Stimulated activated CD4-positive, alpha-beta T cell treated with anti-CD3 and anti-CD28 coated beads, TNF-alpha, amount 100 ng/mL, for 48 hours (primary cell): ENCODE measurements around the gene ZNF324B.
A peak's percentile ranks its signal among the peaks of the same experiment; 100 is the strongest.
"Not testable (repeated sequence)": the region's sequence is repeated elsewhere in the genome, so short reads cannot be mapped to it uniquely, and the experiment has no call there.

Experiments
- DNase-seq, 3 donors: peaks; one replicate each; pipeline ENCODE4 v3.0.0-alpha.2; 2020; ENCODE audit warnings: low read depth in 3 of 3

ZNF324B gene

DNA sequence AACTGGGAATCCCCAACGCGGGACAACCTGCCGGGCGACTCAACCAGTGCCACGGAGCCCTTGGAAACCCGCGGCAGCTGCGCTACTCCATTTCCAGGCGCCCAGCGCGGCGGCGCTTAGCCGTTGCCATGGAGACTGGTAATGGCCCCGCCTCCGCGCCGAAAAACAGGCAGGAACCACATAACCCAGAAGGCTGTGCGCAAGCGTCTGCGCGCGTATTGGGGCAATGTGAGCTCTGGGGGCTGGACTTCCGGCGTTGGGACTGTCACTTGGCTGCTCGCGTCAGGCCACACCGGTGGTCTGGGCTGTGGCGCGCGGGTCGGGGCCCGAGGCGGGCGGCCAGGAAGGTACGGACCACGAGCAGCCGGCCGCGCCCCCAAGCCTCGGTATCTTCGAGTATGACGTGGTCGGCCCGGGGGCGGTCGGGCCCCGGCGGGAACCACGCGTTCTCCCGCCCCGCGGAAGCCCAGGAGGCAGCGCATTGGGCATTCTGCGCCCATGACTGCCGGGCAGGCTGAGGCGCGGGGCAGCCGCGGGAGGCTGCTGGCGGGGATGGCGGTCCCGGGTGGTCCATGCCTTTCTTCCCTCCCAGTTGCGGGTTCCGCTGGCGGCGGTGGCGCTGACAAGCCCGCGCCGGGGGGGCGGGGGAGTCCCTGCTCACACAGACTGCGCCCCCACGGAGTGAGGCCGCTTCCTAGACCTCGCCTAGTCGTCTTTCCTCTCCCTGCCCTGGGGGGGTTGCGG, at the start of gene ZNF324B:
TSS of gene ZNF324B (plus strand) at position 265 of the 744 bp plus-strand sequence. CDS start 2,080 bp downstream, outside the sequence.
- DNase-seq = peak; percentile 90 to 92 (median 91)

- DNase-seq = no peak
These were observed 49.5 kb upstream of the ZNF324B start for GRCh38 chr19:58401840-58402421.

GRCh38 chr19:58403920-58404478, 47.4 kb upstream of the ZNF324B start:
- not testable (repeated sequence) for DNase-seq

GRCh38 chr19:58406818-58407657, 44.4 kb upstream of the ZNF324B start:
- no peak for DNase-seq

DNA sequence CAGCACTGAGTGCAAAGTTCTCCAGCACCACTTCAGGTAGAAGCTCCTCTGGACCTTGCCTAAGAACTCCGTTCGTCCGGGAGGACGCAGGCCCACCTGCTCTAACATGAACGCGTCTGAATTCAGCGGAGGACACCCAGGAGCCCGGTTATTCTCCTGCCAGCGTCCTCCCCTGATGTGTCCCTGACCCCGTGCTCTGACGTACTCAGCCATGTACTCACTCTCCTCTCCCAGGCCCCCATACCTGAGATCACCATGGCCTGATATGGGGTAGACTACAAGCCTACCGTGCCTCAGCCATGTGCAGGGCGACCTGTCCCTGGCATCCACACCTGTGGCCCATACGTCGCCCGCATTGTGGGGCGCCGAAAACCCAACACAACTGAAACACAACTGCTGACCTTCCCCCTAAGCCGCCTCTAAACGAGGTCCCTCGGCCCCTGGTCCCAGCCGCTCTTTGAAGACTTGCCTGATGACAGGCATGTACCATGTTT, 43.7 kb upstream of the ZNF324B start:
- DNase-seq = no peak

DNA sequence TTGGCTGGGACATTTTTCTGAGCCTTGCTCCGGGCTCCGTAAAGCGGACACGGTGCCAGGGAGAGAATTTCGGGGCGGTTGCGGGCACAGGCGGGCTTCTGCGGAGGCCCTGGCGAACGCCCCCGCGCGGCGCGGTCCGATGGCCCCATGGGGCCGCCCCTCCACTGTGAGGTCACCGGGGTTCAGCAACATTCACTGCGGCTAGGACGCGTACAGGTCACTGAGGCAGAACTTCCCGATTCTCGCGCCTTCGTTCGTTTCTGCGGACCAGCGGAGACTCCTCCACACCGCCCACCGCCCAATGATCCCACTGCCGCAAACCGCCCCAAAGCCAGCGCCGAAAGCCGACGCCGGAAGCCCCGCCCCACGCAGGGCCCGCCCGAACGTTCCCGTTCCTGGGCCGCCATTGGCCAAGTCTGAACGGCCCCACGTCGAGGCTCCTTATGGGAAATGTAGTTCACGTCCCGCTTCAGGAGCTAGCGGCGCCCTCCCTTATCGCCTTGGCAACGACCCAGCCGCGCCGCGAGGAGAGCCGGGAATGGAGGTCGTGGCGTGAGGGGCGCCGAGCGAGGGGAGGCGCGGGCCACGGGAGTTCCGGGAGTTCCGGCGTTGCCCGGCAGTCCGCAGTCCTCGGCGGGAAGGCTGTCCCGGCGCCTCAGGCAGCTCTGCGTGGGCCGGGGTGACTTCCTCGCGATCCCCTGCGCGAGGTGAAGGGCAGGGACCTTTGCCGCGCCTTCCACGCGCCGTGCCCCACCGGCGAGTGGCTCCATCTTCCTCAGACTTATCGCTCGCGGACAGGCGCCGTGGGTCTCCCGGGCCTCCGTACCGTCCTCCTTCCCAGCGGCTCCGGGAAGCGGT, 43.0 kb upstream of the ZNF324B start, which contains the start of gene ZNF584:
TSS of gene ZNF584 (plus strand) at position 498 of the 858 bp plus-strand sequence. CDS start 499 bp downstream, outside the sequence.
- DNase-seq = peak; percentile 90 to 92 (median 91)

DNA sequence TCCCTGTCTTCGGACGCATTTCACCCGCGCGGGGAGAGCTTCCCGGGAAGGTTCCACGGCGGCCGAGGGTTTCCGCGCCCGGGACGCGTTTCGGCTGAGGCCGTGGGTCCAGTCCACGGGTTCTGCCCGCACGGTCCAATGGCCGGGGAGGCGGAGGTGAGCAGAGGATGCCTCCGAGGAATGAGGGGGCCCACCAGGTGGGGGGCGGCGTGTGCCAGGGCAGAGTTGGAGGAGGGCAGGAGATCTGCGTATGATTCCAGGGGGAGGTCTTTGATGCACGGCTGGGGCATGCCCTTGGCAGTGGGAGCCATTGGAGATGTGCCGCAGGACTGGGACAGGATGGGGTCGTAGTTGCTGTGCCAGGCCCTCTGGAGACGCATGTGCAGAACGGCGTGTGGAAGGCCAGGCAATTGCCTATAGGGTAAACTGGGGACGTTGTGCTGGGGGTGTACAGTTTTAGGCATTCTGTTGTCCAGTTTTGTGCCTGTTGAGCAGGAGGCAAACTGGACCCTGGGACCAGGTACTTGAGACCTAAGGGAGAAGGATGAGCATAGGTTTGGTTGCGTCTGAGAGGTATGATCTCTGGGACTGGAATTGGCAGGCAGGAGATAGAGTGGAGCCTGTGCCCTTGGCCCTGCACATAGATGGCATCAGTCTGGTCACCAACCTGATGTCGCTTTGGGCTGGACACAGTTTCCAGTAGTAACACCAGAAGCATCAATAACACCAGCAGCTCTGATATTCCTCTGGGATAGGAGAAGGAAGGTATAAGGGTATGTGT, 42.2 kb upstream of the ZNF324B start:
- DNase-seq = no peak

DNA sequence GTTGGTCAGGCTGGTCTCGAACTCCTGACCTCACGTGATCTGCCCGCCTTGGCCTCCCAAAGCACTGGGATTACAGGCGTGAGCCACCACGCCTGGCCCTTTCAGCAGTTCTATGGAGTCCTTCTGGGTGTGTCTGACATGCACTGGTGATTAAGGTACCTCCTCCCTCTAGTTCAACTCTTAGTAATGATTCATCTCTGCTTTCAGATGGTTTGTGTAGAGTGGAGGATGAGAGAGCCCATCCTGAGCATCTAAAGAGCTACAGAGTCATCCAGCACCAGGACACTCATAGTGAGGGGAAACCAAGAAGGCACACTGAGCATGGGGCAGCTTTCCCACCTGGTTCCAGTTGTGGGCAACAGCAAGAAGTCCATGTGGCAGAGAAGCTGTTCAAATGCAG, 34.8 kb upstream of the ZNF324B start:
- DNase-seq = no peak

DNA sequence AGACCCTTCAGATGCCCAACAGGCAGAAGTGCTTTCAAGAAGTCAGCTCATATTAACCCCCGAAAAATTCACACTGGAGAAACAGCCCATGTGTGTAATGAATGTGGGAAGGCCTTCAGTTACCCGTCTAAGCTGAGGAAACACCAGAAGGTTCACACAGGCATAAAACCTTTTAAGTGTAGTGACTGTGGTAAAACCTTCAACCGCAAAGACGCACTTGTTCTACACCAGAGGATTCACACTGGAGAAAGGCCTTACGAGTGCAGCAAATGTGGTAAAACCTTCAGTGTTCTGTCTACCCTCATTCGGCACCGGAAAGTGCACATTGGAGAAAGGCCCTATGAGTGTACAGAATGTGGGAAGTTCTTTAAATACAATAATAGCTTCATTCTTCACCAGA, 34.4 kb upstream of the ZNF324B start:
- DNase-seq = no peak

- DNase-seq = no peak
These were observed 22.8 kb upstream of the ZNF324B start for GRCh38 chr19:58428617-58429016.

- no peak for DNase-seq
These were observed 21.7 kb upstream of the ZNF324B start for GRCh38 chr19:58429745-58430144.

DNA sequence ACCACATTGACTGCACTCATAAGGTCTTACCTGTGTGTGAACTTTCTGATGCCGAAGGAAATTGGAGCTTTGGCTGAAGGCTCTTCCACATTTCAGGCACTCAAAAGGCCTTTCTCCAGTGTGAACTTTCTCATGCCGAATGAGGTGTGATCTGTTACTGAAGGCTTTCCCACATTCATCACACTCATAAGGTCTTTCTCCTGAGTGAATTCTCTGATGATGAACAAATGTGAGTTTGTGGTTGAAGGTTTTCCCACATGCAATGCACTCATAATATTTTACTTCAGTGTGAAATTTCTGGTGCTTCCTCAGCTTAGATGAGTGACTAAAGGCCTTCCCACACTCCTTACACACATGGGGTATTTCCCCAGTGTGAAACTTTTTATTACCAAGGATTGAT, 17.2 kb upstream of the ZNF324B start:
- no peak for DNase-seq

- DNase-seq = peak; percentile 86 to 94 (median 86)
These were observed 11.6 kb upstream of the ZNF324B start, which contains the start of gene ZNF132 for GRCh38 chr19:58439576-58440554. TSS of gene ZNF132 (minus strand) at chr19:58440153. CDS start at chr19:58439821, 332 bp downstream.

DNA sequence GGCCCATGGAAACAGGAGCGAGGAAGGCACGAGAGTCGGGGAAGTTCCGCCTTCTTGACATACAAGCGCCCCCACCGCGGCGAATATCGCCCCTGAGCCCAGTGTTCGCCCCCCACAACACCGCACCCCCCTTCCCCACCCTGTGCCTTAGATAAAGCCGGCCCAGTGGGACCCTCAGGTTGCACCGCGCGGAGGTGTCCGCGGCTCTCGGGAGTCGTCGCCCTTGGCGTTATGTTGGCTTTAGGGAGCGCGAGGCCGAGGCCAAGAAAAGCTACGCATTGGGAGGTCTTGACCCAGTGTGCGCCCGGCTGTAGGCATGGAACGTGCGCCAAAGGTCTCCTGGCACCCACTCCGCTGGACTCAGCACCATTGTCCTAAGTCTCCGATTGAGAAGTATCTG, 10.9 kb upstream of the ZNF324B start:
- DNase-seq = no peak

DNA sequence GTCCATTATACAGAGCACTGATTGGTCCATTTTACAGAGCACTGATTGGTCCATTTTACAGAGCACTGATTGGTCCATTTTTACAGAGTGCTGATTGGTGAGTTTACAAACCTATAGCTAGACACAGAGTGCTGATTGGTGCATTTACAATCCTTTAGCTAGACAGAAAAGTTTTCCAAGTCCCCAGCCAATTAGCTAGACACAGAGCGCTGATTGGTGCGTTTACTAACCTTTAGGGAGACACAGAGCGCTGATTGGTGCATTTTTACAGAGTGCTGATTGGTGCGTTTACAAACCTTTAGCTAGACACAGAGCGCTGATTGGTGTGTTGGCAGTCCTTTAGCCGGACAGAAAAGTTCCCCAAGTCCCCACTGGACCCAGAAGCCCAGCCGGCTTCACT, 8.4 kb upstream of the ZNF324B start:
- not testable (repeated sequence) for DNase-seq

GRCh38 chr19:58448860-58449259, 2.6 kb upstream of the ZNF324B start:
- DNase-seq = not testable (repeated sequence)

- not testable (repeated sequence) for DNase-seq
These were observed 1.4 kb upstream of the ZNF324B start for GRCh38 chr19:58449980-58450379.

DNA sequence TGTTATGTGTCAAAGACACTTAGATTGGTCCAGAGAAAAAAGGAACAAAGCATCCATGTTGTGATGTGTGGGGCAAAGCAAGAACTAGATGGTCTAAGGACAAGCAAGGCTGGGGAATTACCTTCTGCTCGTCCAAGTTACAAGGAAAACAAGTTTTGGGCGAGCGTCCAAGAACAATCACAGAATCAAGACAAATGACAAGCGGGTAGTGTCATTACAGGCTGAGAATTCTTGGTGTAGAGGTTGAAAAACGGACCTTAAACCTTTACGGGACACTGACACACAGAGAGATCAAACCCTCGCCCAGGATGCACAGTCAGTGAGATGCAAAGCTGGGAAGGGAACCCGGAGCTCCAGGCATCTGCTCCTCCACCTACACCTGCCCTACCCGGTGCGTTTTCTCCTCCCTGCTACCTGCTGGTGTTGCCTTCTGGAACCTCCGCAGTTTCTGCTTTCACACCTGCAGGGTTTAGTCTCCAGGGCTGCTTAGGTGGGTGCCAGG, 515 bp upstream of the ZNF324B start:
- no peak for DNase-seq

GRCh38 chr19:58453743-58454142, 2.3 kb downstream of the ZNF324B start:
- DNase-seq = no peak
